Stimulated activated CD4-positive, alpha-beta T cell treated with anti-CD3 and anti-CD28 coated beads, Interleukin-15, amount 100 ng/mL, for 1 hour (primary cell): ENCODE results near the gene PTPRR.

Source experiments
- DNase-seq, 2 donors: peaks; one replicate each; pipeline ENCODE4 v3.0.0-alpha.2; 2020; ENCODE audit warnings: low read depth in 1 of 2, low spot score in 1 of 2

Gene PTPRR

DNA sequence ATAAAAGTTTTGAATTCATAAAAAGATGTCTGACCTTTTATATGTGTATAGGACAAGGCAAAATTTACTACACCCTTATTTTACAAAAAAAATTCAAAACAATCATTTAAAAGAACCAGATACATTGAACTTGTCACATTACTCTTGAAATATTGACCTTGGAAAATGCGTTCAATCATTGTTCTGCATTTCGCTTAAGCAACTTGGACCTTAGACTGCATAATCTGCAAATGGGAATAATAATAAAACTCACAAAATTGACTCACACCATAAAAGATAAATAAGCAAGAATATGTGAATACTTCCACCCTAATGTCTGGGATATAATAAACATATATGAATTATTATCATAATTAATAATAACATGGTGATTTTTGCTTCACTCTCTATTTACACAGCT is 213.9 kb downstream of the PTPRR start:
- no peak for DNase-seq

DNA sequence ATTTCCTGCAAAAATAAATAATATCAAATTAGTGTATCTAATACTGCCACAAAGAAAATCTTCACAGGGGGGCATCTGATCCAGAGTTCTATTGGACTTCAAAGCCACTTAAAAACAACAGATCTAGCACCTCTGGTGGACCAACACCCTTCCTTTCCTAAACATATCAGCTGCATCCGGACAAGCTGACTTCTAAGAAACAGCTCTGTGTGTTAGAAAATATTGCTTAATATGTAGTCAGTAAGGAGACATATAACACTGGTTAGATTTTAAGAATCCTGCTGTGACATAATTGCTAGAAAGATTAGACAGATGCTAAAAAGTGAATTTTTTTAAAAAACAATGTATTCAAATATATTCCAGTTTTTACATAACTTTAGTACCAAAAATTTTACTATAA is 222.2 kb downstream of the PTPRR start:
- no peak for DNase-seq

DNA sequence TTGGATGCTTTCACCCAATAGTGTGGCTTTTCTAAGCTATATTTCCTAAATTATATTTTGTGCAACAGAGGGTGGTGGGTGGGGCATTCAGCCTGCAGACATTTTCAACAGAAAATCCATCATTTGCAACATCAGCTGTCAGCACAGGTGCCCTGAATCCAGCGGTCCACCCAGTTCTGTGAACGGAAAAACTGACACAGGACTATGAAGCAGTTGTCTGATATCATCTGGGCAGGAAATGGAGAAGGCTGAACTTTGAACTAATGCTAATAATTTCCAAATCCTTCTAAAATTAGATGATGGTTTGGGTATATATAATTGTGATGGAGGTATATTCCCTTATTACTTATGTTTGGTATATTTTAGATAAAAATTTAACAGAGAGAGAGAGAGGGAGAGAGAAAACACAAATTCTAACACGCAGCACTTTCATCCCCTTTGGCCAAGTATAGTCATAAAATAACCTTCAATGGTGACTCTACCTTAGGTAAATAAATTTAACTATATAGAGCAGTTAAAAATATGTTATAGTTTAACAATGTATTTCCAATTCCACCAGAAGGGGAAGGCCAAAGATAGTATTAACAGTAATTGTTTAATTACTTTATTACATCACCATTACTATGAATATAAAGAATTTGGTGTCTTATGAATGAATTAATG is 225.0 kb downstream of the PTPRR start:
- no peak for DNase-seq

DNA sequence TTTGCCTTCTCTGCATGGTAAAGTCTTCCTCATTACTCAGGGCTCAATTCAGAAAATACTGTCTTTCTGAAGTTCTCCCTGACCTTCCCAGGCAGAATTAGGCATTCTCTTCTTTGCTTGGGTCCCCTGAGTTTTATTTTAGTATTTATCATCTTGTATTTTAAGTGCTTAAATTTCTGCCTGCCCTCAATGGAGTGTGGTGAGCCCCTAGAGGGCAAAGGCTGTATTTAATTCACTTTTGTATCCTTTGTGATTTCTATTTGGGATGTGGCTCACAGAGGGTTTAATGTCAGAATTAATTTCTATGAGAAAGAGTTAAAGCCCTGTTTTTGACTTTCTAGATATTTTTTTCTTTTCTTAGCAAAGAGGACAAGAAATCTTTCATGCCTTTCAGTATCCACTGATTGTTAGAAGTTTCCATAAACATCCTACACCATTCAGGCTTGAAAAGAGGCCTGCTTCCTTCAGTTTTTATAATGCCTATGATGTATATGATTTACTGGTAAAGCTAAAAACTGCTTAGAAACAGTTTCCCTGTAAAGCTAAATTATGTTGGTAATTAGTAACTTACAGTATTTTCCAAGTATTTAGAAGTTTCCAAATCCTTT is 227.8 kb downstream of the PTPRR start:
- no peak for DNase-seq

DNA sequence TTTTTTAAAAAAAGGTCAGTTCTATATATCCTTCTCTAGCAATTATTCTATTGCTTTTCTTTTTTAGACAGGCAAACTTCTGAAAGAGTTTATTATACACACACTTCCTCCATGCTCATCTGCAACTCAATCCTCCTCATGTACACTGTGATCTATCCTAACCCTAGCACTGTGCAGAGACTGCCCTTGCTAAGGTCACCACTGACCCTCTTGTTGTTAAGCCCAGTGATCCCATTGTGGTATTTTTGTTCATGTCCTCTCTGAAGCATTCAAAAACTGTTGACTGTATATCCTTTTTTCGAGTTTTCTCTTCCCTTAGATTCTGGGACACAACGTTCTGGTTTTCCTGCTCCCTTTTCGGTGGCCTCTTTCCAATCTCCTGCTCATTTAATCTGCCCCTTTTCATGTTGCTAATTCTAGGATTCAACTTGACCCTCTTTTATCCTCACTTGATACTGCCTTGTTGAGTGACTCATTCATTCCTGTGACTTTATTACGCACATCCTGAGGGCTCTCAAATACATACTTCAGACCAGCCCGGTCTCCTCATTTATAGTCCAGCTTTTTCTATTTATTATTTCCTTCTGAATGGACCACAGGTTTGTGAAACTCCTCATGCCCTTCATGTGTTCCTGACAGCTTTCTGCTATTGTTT is 229.4 kb downstream of the PTPRR start:
- no peak for DNase-seq

DNA sequence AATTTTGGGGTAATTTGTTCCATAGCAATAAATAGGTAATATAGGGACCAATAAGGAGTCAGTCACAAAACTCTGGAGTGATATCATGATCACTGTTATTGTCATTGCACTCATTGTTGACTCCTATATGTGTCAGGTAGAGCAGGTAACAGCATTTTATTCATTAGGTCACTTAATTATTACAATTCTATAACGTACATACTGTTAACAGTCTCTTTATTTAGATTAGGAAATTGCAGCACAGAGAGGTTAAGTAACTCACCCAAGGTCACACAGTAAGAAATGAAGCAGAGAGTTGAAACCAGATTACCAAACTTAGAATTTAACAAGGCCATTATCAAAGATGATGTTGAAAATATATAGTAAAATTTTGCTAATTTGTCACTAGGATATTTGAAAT is 233.6 kb downstream of the PTPRR start:
- no peak for DNase-seq

DNA sequence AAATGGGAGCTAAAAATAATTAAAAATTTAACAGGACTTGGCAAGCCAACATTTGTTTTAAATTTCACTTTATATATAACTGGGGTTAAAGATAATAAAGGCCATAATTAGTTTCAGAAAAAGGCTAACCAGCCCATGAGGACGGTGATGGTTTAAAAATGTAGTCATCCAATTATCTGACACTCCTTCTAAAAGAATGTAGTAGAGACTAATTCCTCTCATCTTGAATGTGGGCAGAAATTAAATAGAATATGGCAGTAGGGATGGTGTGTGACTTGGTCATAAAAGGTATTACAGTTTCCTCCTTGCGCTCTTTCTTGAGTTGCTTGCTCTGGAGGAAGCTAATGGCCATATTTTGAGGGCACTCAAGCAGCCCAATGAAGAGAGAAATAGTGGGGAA is 234.2 kb downstream of the PTPRR start:
- DNase-seq, result no peak

DNA sequence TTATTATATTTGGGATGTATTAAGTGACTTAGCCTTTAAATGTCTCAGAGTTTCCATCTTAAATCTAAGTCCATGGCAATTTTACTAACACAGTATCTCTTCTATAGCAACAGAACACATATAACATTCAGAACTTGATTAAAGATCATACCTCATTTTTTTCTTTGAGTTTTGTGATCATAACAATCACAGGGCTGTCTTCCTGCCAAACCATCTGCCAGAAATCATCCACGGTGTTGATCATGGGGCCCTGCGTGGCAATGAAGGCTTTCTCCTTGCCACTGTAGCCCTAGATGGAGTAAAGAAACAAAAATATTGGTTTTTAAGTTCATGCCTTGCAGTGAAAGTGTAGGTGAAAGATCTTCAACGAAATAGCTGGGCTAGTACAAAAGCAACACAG is 236.6 kb downstream of the PTPRR start:
- DNase-seq, result no peak

DNA sequence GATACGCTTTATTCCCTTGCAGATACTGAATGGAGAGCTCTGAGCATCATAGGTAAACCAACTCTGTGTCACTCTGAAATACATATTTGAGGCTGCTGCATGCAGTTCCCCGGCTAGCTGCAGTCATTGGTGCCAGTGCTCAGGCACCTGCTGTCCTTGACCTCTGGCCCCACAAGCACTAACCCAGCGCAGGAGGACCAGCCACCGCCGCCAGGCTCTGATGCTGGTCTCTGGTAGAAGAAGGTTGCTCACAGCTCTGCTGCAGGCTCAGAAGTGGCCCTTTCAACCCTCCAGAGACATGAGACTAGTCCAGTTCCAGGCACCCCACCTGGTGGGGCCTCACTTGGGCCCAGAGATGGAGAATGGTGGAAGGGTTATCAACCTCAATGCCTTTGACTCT is 248.8 kb downstream of the PTPRR start:
- DNase-seq, result no peak

DNA sequence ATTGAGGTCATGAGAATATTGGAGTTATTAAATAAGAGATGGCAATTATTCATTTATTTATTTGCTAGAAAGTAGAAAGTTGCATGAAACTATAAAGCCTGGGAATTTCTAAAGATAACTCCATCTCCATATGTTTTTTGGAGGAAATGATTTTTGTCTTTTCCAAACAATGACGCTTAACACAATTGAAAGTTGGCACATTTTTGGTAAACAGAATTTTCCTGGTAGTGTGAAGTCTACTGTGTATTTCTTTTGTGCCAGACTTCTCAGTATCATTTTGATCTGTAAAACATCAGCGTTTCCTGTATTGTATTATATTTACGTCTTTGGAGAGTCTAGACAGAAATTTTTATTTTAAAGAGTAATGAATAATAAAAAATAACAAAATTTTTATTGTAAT is 249.6 kb downstream of the PTPRR start:
- no peak for DNase-seq

DNA sequence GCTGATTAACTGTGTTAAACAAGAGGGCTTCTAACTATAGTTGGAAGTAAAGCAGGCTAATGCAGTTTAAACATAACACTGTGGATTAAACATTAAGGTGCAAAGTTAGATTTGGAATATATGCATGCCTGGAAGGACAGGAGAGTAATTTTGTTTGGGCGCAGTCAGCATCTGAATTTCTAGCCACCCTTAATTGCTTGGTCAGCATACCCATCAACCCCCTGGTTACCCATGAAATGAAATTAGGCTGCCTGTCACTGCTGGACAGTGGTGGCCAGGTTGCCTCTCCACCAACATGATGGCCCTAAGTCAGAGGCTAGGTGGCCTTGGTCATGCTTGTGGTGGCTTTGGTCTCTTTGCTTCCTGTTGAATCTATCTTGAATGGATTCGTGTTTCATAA is 253.3 kb downstream of the PTPRR start:
- DNase-seq, result no peak

DNA sequence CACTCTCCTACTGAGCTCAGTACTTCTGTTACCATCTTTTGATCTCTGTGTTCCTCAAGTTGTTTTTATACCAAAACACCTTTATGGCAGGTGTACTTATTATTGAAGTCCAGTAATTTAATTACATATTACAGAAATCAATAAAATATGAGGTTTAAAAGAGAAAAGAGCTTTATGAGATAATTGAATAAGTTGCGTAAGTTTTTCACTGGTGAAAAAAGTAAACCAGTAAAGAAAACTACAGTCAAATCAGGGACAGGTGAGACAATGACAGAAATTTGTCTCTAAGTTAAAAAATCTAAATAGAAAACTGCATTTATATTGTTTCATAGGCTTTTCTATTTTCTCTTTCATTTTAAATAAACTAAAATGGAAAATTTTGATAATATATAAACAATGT is 254.2 kb downstream of the PTPRR start:
- DNase-seq, result no peak

DNA sequence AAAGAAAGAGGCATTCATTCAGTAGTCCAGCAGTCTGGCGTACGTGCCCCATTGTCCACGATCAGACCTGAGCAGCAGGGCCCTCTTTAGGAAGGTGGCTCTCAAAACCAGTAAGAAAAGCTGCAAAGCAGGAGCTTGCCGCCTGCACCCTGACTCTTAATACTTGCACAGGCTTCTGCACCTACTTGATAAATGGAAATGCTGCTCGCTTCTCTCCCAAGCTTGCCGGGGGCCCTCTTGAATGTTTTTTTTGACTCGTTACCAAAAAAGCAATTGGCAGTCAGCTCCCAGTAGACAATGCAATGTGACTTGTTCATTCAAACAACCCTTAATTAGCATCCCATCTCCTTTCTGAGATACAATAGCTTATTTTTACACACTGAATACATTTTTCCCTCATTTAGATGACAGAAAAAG is 256.1 kb downstream of the PTPRR start:
- no peak for DNase-seq

DNA sequence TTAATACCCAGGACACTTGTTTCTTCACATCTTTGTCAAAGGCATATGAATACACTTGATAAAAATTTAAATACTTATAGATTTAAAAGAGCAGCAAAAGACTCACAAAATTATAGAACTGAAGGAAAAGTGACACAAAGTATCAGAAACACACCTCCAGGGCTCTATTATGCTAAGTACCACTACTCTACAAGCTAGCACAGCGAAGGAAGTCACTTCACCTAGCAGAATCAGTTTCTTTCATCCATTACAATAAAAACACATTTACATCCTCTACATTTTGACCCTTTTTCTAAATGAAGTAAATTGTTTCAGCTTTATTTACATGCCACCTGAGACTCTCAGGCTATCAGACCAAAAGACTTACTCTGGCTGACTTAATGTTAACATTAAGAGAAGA is 256.7 kb downstream of the PTPRR start:
- DNase-seq, result no peak

DNA sequence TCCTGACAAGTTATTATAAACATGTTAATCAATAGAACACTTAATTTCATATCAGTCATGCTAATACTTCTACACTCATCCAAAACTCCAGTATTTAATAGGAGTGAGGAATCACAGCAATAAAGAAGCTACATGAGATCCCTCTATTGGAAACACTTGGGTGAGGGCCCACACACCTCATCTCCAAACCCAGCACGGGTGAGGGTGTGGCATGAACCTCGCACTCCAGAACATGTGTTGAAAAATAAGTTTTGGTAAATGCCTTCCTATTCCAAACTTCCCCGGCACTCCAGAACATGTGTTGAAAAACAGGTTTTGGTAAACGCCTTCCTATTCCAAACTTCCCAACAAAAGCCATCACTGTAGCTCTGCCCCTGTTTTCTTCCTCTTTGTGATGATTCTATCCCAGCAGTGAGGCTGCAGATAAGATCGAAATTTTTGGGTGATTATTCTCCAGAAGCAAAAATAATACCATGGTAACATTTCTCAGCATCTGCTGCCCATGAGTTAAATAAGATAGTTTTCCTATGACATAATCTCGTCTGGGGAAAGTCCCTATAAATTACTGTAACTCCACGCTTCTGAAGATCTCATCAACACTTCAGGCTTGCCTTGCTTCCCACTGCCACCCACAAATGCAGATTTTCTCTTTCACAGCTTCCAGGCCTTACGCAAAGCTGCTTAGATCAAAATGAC is 258.9 kb downstream of the PTPRR start:
- no peak for DNase-seq

DNA sequence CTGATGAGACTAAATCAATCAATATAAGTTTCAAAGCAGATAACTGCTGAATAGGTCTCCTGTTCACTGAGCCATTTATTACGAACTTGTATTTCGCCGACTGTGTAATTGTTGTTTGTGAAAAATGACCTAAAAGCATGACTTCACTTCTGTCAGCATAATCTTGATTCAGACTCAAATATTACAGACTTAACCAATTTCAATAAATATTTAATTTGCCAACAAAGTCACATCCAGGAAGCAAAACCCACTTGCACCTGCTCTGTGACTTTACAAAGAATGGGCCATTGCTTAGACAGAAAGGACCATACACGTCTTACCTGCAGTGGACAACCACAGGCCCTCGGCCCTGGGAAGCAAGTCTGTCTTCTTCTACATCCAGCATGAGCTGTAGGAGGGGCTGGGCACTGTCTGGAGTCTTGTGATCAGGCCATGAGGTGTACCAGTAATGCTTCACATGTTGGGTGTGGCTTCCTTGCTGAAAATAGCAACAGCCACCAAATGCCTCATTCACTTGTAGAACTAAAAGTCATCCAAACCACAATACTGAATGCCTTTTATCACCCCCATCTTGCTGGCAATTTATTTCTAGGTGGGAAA is 259.8 kb downstream of the PTPRR start:
- no peak for DNase-seq

DNA sequence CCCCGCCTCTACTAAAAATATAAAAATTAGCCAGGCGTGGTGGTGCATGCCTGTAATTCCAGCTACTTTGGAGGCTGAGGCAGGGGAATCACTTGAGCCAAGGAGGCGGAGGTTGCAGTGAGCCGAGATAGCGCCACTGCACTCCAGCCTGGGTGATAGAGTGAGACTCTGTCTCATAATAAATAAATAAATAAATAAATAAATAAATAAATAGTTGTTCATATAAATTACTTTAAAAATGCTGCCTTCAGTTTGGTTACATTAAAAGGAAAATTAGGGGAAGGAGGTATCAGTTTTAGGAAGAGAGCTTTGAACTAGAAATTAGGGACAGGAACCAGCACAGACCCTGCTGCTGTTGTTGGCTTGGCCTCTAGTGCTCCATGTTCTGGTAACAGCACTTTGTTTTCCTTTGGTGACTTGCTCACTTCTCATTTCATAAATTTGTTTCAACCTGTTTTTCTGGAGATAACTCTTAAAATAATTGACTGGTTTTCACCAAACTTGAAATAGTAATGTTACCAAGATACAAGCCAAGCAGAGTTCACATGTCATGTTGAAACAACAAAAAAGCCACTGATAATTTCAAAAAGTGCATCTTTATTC is 260.4 kb downstream of the PTPRR start:
- no peak for DNase-seq

DNA sequence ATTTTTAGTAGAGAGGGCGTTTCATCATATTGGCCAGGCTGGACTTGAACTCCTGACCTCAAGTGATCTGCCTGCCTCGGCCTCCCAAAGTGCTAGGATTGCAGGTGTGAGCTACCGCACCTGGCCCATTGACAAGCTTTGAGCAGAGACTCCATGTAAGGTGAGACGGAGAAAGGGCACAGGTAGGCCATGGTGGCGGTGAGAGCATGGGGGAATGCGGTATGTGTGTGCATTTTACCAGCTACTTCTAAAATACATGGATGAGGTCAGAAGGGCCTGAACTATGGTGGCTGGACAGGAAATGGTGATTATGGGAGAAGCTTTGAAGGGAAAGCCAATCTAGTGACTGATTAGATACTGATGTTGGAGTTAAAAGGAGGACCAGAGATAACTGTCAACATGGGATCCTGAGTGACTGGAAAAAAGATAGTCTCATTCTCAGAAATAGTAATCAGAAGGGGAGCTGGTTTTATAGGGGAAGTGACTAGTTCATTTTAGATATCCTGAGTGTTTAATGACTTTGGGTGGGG is 261.4 kb downstream of the PTPRR start:
- DNase-seq, result no peak

DNA sequence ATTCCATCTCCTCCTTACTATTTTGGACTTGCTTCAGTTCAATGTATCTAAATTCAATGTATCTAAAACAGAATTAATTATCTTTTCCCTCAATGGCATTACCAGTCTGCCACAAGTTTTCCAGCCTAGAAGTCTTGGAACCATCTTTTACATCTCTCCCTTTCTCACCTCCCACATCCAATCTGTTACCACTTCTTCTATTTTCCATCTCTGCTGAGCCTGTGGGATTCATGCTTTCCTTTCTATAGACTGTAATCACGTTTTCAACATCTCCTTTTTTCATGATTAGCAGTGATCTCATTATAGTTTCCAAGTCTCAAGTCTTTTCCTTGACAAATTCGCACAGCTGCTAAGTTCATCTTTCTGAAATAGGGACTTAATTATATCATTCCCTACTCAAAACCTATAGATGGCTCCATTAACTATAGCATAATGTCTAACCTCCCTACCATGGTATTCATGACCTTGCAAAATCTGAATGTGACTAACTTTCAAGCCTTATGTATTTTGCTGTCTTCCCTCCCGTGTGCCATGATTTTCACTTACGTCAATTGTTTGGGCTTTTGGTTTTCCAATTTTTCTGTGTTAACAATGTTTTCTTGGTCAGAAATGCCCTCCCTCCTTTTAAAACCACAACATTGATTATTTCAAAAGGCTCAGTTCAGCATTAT is 262.8 kb downstream of the PTPRR start:
- DNase-seq, result no peak

DNA sequence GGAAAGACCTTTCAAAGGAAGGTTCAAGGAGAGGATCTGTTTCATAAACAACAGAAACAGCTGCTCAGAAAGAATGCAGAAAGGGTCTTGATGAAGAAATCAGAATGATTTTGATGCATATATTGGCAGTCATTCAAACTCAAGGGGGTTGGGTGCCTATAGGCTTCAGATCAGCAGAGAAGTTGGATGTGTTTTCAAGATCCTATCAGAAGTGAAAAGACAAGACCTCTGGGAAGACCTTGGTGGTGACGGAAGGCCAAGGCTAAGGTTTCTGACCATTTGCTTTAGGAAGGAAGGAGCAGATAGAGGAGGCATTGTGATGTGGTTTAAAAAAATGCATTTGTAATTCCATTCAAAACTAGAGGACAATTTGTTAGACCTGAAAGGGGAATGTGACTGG is 268.1 kb downstream of the PTPRR start:
- no peak for DNase-seq

DNA sequence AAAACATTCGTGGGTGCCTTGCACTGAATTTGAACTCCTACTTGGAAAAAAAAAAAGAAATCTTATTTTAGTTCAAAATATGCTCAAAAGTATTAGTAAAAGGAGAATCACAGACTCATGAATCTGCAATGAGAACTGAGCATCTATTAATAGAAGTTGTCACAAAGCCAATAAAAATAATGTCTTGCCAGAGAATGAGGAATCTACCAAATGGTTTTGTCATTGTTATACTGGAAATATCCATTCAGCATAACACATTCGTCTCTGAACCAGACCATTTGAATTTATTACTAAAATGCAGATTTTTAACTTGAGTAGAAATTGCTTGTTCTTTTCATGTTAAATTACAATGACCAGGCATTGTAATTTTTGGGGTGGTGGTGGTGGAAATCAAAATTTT is 271.7 kb downstream of the PTPRR start:
- DNase-seq, result no peak
